GM15510 (cell line): ENCODE results near the gene MID1.

ENCODE experiments used
- POLR2A ChIP-seq: IDR thresholded peaks from 3 replicates; pipeline ENCODE4 v1.6.1; 2011; ENCODE audit warnings: borderline replicate concordance; ENCODE audit not compliant: insufficient read length; ENCODE audit errors: extremely low read depth

Gene MID1

DNA sequence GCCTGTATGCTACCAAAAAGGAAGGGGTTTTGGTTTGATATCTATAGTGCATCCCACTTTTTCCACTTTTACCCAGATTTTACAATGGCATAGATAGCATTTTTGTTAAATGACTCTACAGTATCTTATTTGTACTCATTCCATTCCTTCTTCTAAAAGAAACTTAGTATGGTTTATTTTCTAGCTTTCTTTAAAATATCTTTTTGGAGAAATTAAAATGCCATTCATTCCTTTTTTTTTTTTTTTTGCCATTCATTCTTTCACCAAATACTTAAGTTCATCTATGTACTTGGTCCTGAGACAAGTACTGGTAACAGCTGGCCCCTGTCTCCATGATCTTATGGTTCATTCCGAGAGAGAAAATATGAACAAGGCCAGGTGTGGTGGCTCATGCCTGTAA is 49.1 kb downstream of the MID1 start:
- no peak for TF ChIP-seq POLR2A

DNA sequence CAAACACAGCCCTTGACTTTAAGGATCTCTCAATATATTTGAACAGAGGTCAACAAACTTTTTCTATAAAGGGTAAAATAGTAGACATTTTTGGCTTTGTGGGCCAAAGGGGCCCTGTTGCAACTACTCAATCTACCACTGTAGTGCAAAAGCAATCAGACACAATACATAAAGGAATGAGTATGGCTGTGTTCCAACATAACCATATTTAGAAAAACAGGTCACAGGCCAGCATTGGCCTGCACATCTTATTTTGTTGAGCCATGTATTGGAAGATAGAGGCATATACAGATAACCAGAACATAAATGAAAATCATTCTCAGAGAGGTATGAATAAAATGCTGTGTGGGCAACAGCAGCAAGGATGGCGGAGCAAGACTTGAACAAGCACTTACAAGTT is 49.8 kb downstream of the MID1 start:
- TF ChIP-seq POLR2A = no peak

DNA sequence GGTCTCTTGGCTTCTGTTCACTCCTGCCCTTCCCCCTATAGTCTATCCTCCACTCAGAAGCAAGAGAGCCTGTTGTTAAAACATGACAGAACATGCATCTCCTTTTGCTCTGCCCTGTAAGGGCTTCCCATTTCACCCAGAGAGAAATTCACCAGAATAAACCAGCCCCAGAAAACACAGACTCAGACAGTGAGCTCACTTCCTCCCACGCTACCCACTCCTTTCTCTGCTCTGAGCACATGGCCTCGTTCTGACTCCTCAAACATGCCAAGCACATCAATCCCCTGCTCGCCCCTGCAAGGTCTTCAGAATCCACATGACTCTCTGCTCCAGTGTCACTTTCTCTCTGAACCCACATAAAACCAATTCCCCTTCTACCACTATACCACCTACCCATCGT is 50.4 kb downstream of the MID1 start:
- no peak for TF ChIP-seq POLR2A

DNA sequence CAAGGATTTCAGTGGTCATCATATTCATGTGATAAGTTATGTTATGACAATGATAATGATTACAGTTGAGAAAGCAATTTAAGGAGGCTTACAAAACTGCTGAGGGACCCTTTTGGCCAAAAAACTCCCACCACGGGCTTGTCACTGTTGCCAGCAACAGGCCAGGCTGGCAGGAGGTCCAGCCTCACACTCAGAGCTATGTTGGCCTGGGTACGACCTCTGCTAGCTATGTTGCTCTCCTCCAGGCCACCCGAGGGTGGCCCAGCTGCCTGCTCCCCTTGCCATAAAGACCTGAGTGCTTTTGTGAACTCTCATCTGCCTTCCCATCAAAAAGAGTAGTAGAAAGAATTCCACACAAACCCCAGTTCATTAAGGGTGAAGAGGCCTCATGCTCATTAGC is 52.0 kb downstream of the MID1 start:
- TF ChIP-seq POLR2A = no peak

DNA sequence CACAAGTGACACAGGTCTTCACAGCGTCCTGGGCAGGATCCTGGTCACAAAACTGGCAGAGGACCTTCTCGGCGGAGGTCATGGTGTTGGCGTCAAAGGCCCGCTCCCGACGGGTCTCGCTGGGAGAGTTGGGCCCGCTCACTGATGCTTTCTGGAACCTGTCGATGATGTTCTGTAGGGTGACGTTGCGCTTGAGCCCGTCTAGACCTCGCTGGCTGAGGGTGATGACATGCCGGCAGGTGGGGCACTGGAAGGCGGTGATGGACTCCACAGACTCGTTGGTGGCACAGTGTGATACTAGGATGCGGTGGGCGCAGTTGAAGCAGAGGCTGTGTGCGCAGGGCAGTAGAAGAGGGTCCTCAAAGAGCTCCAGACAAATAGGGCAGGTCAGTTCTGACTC is 53.2 kb downstream of the MID1 start:
- no peak for TF ChIP-seq POLR2A

DNA sequence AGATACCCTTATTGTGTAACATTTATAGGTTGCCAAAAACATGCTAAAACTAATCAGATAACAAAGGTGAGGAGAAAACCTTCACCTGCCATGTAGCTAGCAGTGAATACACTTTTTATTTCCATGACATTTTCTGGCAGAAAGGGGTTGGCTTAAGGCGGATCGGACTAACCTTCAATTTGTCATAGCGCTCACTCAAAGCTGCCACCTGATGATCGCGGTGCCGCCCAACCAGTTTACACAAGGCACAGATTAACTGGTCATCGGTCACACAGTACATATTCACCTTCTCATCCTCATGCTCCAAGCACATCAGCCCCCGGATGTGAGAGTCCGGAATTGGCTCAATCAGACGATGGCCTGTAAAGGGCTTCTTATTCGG is 53.7 kb downstream of the MID1 start:
- TF ChIP-seq POLR2A = no peak

DNA sequence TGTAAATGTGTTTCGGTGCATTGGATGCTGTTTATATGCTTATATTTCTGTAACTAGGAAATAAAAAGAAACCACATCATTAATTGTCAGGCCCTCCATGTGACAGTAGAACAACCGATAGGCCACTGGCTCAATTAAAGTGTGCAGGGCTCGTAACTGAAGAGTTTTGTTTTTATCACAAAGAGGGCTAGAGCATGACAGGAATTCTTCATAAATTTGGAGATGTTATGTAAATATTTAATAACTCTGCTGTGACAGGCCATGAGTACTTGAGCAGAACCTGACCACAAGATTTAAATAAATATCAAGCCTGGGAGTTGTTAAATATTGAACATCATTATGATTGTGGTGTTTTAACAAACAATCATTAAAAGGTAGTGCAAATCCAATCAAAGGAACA is 55.9 kb downstream of the MID1 start:
- no peak for TF ChIP-seq POLR2A

DNA sequence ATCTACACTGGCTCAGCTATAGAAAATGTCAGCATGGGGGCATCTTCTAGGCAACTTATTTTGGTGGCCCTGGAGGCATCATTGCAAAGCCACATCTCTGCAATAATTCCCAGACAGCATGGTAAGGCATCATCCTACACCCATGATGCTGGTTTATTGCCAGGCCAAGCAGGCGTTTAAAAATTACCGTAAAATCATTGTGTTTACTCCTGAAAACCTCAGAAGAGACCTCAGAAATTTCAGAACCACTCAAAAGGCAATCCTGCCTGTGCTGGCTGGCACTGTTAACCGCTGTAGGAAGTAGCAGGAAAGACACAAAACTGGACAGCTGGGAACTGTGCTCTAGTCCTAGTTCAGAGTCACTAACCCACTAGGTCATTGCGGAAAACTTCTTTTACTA is 63.2 kb downstream of the MID1 start:
- no peak for TF ChIP-seq POLR2A

DNA sequence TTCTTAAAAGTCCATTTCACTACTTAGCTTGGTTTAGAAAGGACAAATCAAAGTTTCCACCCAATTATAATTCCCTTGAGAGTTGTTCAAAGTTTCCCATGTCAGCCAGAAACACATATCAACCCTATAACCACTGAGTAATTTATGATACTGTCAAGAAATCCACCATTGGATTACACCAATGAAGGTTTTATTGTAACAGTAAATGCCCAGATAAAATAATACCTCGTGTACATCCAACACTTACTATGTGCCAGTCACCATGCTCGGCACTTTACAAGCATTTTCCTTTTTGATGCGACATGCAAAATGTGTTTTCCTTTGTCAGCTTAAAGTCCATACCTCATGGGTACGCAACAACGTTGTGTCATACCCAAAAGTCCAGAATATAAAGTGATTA is 64.0 kb downstream of the MID1 start:
- no peak for TF ChIP-seq POLR2A

DNA sequence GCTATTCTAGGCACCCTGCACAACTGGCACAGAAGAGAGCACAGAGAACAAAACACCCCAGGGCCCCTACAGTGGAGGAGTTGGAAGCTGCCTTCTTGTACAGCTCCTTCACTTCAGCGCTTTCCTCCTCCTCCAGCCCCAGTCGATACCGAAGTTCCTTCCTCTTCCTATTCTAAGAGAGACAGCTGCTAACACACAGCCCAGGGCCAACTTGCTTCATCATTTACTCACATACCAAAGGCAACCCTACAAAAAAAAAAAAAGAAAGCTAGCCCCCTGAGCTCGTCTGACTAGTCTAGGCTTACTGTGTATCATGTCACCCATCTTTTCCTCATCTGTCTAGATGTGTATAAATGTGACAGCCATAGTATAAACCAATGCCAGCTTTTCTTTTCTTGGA is 64.5 kb downstream of the MID1 start:
- TF ChIP-seq POLR2A = no peak

DNA sequence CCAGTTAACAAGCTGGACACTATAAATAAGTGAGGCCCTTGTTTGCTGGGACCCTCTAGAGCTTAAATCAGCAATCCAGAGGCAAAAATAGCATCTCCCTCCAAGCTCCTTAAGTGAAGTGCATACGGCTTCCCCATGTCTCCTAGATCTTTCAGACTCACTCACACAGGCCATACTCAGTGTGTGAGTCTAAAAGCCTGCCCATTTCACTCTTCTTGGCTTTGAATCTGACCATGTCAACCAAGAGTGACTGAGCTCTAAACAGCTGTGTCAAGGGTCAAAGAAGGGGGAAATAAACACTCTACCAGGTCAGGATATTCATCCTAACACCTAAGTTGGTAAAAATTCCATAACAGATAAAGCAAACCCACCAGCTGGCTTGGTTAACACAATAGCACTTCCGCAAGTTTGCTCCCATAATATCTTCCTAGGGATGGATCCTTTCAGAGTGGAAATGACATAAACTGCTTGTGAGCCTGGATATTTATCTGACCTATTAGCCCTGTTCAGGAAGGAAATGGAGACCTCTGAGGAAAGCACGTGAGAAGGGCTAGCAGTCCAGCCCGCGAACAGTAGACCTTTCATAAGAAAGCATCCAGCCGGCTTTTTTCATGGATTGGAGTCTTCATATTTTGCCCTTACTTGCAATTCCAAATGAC is 65.6 kb downstream of the MID1 start:
- TF ChIP-seq POLR2A = no peak

DNA sequence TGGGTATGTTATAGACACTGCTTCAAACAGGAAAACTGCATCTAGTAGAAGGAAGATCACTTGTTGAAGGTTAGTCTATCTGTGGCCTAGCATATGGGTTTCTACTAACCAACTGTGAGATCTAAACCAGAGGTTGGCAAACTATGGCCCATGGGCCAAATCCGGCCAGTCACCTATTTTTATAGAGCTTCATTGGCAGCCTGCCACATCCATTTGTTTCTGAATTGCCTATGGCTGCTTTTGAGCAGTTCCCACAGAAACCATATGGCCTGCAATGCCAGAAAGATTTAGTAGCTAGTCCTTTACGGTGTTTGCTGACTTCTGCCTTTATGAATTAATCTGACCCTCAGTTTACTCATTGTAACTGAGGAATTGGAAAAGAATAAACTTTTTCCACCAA is 71.1 kb downstream of the MID1 start:
- no peak for TF ChIP-seq POLR2A

DNA sequence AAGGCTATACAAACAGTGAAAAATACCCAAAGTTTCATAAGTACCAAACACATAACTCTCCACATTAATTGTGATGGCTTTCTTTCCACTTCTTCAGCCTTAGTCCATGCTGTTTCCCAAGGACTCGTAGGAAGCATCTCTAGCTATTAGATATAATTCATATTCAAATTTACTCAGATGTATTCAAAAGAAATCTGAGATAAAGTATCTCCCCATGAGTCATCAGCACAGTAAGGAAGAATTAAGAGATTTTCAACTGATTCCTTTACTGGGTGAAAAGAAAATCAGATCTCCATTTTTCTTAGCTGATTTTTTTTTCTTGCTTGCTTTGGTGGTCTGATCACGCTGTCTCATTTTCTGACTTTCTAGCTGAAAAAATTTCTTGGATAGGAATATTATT is 71.7 kb downstream of the MID1 start:
- no peak for TF ChIP-seq POLR2A

DNA sequence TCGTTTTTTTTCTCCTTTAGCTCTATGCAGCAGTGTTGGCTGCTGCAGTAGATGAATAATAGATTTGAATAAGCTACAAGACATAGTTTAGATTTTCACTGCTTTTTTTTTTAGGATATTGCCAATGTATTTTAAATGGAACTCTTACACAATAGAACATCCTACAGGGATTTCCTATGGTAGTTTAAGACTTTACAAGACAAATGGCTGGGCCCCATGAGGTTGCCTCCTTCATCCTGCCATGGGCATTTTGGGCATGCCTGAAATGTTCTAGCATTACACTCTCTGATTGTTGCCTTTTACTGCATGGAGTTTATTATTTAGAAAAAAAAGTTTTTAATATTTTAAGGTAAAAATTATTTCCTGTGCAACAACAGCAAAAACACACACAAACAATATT is 74.5 kb downstream of the MID1 start:
- TF ChIP-seq POLR2A = no peak

DNA sequence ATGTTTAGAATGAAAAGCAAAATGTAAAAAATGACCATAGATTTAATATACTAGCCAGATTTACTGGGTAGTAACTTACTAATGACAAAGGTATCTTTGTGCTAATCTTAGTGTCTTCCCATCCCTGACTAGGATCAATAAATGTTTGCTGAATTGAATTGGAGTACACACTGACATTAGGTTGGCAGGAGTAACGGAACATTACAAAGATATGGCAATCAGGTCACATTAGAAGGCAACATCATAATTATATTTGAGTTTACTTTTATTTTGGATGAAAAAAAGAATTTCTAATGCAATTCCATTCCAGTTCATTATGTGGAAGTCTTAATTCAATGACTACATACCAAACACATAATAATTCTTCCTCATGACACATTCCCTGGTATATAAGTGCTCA is 77.8 kb downstream of the MID1 start:
- no peak for TF ChIP-seq POLR2A

DNA sequence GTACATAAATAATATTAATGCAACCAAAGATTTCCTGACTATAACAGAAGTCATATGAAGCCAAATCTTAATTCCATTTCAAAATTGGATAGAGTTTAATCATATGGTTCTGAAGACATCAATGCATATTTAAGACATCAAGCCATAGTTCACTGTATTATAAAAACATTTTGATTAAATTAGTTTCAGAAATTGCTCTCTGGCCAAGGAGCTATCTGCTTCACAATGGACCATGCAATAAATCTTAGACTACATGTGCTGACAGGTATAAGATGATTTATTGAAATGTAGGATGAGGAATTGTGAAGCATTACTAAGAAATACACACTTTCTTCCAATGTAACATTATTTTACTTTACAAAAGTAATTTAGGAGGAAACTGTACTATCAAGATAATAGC is 81.6 kb downstream of the MID1 start:
- no peak for TF ChIP-seq POLR2A

DNA sequence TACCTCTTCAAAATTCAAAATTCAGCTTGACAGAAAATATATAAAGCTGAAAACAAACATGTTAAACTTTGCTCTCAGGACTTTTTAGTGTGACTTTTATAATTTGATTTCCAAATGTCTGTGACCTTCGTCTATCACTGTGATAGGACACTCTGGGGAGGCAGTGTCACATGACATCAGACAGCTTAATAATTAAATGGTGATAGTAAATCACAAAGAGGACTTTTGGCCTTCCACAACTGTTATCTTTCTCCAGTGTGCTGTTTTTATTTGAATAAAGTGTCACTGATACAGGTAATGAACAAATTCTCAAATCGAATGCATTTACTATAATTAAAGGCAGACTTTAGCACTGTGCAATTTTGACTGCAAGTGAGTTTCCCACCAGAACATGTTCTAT is 83.1 kb downstream of the MID1 start:
- TF ChIP-seq POLR2A = no peak
